ENCODE data around the gene SELENOV. TPM values are rescaled to one million over a fixed set of nuclear protein-coding genes. Genes with fewer than 3 reads are reported as not detected.

Gene SELENOV
- total and polyA plus RNA-seq, 4 donors, result not detected

DNA sequence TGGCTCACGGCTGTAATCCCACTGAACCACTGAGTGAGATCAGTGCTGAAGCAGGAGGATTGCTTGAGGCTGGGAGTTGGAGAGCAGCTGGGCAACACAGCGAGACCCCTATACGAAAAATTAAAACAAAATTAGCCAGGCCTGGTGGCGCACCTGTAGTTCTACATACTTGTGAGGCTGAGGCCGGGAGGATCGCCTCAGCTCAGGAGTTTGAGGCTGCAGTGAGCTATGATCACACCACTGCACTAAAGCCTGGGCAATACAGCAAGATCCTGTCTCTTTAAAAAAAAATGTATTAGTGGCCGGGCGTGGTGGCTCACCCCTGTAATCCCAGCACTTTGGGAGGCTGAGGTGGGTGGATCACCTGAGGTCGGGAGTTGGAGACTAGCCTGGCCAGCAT lies 6.3 kb upstream of the SELENOV start:
- no peak for DNase-seq
- no peaks in the 10 kb centered on the region for H3K4me1 ChIP-seq (ENCODE audit: control insufficient read depth in 1 of 2, insufficient read depth in 2 of 2, low read length in 2 of 2)
- no peak overlapping the region for H3K27ac ChIP-seq (ENCODE audit: low read depth in 1 of 2, low read length in 2 of 2)
- ATAC-seq (ENCODE audit: low FRiP score), result no peak
- H3K36me3 ChIP-seq (ENCODE audit: control insufficient read depth in 1 of 2, insufficient read depth in 2 of 2, low read length in 1 of 2), result no peaks in the 10 kb centered on the region
- peaks cover 0 to 4% of the 10 kb centered on the region in 2 donors for H3K27me3 ChIP-seq (ENCODE audit: control insufficient read depth in 1 of 2, insufficient read depth in 2 of 2, low read length in 1 of 2)
- intact Hi-C loops (cut with DNase I), result no loop called here
- no peaks in the 10 kb centered on the region for H3K9me3 ChIP-seq (ENCODE audit: control insufficient read depth, low read length)
- no peak overlapping the region for H3K4me3 ChIP-seq (ENCODE audit: low read length in 2 of 2)
- 85 to 90% methylated on average over 9 of the region's 9 CpGs for WGBS, 2 donors

DNA sequence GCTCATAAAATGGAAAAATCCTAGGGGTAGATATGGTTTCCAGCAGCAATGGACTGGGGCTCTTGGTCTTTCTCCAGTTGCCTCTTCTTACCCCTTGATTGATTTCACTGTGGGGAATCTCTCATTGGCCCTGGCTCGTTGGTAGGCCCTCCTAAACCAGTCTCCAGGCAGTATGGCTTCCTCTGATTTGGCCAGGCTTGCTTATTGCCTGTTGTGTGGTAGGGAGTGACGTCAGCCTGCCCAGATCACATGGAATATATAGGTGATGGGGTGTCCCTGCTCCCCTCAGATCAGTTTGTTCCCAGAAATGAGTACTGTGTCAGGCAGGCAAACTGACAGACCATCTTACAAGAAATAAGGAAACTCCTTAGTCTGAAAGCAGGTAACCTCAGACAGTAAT lies 5.7 kb upstream of the SELENOV start:
- 57 to 59% methylated on average over 2 of the region's 2 CpGs for WGBS, 2 donors
- peaks cover 0 to 4% of the 10 kb centered on the region in 2 donors for H3K27me3 ChIP-seq (ENCODE audit: control insufficient read depth in 1 of 2, insufficient read depth in 2 of 2, low read length in 1 of 2)
- H3K4me1 ChIP-seq (ENCODE audit: control insufficient read depth in 1 of 2, insufficient read depth in 2 of 2, low read length in 2 of 2), result no peaks in the 10 kb centered on the region
- no peaks in the 10 kb centered on the region for H3K9me3 ChIP-seq (ENCODE audit: control insufficient read depth, low read length)
- no peak for ATAC-seq (ENCODE audit: low FRiP score)
- no peak overlapping the region for H3K4me3 ChIP-seq (ENCODE audit: low read length in 2 of 2)
- H3K27ac ChIP-seq (ENCODE audit: low read depth in 1 of 2, low read length in 2 of 2), result no peak overlapping the region
- intact Hi-C loops (cut with DNase I), result no loop called here
- no peak for DNase-seq
- H3K36me3 ChIP-seq (ENCODE audit: control insufficient read depth in 1 of 2, insufficient read depth in 2 of 2, low read length in 1 of 2), result no peaks in the 10 kb centered on the region

DNA sequence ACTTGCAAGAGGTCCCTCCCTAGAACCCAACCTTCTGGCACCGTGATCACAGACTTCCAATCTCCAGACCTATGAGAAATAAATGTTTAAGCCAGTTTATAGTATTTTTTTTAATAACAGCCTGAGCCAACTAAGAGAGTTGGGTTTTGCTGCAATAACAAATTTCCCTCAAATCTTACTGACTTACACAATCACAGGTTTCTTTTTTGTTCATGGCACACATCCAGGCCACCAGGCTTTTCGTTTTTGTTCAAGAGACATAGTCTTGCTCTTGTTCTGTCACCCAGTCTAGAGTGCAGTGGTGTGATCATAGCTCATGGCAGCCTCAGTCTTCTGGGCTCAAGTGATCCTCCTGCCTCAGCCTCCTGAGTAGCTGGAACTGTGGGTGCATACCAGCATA lies 2.0 kb upstream of the SELENOV start:
- 38 to 42% methylated on average over 2 of the region's 2 CpGs for WGBS, 2 donors
- Histone ChIP-seq H3K27ac (ENCODE audit: low read depth in 1 of 2, low read length in 2 of 2) (no peak overlapping the region), H3K4me1 (ENCODE audit: control insufficient read depth in 1 of 2, insufficient read depth in 2 of 2, low read length in 2 of 2) (no peaks in the 10 kb centered on the region), H3K4me3 (ENCODE audit: low read length in 2 of 2) (no peak overlapping the region), H3K36me3 (ENCODE audit: control insufficient read depth in 1 of 2, insufficient read depth in 2 of 2, low read length in 1 of 2) (no peaks in the 10 kb centered on the region), H3K9me3 (ENCODE audit: control insufficient read depth, low read length) (no peaks in the 10 kb centered on the region), H3K27me3 (ENCODE audit: control insufficient read depth in 1 of 2, insufficient read depth in 2 of 2, low read length in 1 of 2) (no peaks in the 10 kb centered on the region)
- intact Hi-C loops (cut with DNase I), result no loop called here
- ATAC-seq (ENCODE audit: low FRiP score) (no peak), DNase-seq (peak in 1 of 2 donors; percentile 6)

DNA sequence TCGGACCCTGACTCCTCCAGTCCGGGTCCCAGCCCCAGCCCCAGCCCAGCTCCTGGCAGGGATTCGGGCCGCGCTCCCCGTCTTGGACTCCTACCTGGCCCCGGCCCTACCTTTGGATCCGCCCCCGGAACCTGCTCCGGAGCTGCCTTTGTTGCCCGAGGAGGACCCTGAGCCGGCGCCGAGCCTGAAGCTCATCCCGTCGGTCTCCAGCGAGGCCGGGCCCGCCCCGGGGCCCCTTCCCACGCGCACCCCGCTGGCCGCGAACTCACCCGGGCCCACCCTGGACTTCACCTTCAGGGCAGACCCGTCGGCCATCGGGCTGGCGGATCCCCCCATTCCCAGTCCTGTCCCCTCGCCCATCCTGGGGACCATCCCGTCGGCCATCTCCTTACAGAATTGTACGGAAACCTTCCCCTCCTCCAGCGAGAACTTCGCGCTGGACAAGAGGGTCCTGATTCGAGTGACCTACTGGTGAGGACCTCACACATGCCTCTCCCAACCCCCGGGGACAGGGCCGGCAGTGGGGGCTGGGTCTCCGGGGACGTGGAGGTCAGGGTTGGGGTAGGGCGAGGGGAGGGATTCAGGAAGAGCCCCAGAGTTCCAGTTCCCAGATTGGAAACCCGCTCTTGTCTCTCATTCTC lies 732 bp downstream of the SELENOV start:
- H3K9me3 ChIP-seq (ENCODE audit: control insufficient read depth, low read length), result no peaks in the 10 kb centered on the region
- no peaks in the 10 kb centered on the region for H3K4me1 ChIP-seq (ENCODE audit: control insufficient read depth in 1 of 2, insufficient read depth in 2 of 2, low read length in 2 of 2)
- no peaks in the 10 kb centered on the region for H3K27me3 ChIP-seq (ENCODE audit: control insufficient read depth in 1 of 2, insufficient read depth in 2 of 2, low read length in 1 of 2)
- DNase-seq, result no peak
- H3K36me3 ChIP-seq (ENCODE audit: control insufficient read depth in 1 of 2, insufficient read depth in 2 of 2, low read length in 1 of 2), result no peaks in the 10 kb centered on the region
- H3K4me3 ChIP-seq (ENCODE audit: low read length in 2 of 2), result no peak overlapping the region
- H3K27ac ChIP-seq (ENCODE audit: low read depth in 1 of 2, low read length in 2 of 2), result no peak overlapping the region
- intact Hi-C loops (cut with DNase I), result no loop called here
- no peak for ATAC-seq (ENCODE audit: low FRiP score)
- 1 to 2% methylated on average over 41 to 44 of the region's 44 CpGs for WGBS, 2 donors

DNA sequence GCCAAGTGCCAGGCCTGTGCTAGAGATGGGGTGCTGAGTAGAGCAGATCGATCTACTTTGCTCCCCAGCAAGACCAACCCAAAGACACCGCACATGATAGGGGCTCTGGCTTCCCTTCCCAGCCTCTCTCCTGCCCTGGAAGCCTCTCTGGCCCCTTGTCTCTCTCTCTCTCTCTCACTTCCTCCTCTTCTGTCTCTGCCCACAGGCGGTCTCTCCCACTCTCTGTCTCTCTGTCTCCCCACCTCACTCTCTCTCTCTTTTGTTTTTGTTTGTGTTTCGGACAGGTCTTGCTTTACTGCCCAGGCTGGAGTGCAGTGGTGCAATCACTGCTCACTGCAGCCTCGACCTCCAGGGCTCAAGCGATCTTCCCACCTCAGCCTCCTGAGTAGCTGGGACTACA lies 1.3 kb downstream of the SELENOV start:
- Histone ChIP-seq H3K4me1 (ENCODE audit: control insufficient read depth in 1 of 2, insufficient read depth in 2 of 2, low read length in 2 of 2) (no peaks in the 10 kb centered on the region), H3K27me3 (ENCODE audit: control insufficient read depth in 1 of 2, insufficient read depth in 2 of 2, low read length in 1 of 2) (no peaks in the 10 kb centered on the region), H3K9me3 (ENCODE audit: control insufficient read depth, low read length) (no peaks in the 10 kb centered on the region), H3K36me3 (ENCODE audit: control insufficient read depth in 1 of 2, insufficient read depth in 2 of 2, low read length in 1 of 2) (no peaks in the 10 kb centered on the region), H3K27ac (ENCODE audit: low read depth in 1 of 2, low read length in 2 of 2) (no peak overlapping the region), H3K4me3 (ENCODE audit: low read length in 2 of 2) (no peak overlapping the region)
- WGBS, 2 donors, result 36 to 39% methylated on average over 6 of the region's 6 CpGs
- ATAC-seq (ENCODE audit: low FRiP score) (no peak), DNase-seq (peak in 1 of 2 donors; percentile 12)
- intact Hi-C loops (cut with DNase I), result no loop called here

DNA sequence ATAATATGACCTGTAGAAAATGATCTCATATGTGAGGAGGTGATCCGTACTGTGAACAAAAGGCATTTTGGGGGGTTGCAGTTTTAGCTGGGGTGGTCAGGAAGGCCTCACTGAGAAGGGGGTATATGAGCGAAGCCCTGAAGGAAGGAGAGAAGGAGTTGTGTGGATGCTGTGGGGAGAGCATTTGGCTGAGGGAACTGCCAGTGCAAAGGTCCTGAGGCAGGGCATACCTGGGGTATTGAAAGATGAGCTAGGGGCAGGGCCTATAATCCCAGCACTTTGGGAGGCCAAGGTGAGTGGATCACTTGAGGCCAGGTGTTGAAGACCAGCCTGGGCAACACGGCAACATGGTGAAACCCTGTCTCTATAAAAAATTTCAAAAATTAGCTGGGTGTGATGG lies 2.5 kb downstream of the SELENOV start:
- no peaks in the 10 kb centered on the region for H3K27me3 ChIP-seq (ENCODE audit: control insufficient read depth in 1 of 2, insufficient read depth in 2 of 2, low read length in 1 of 2)
- intact Hi-C loops (cut with DNase I), result no loop called here
- H3K4me3 ChIP-seq (ENCODE audit: low read length in 2 of 2), result no peak overlapping the region
- no peak for ATAC-seq (ENCODE audit: low FRiP score)
- no peaks in the 10 kb centered on the region for H3K36me3 ChIP-seq (ENCODE audit: control insufficient read depth in 1 of 2, insufficient read depth in 2 of 2, low read length in 1 of 2)
- WGBS, 2 donors, result 75 to 80% methylated on average over 3 of the region's 3 CpGs
- DNase-seq, result peak in 1 of 2 donors; percentile 12
- no peaks in the 10 kb centered on the region for H3K9me3 ChIP-seq (ENCODE audit: control insufficient read depth, low read length)
- H3K27ac ChIP-seq (ENCODE audit: low read depth in 1 of 2, low read length in 2 of 2), result no peak overlapping the region
- H3K4me1 ChIP-seq (ENCODE audit: control insufficient read depth in 1 of 2, insufficient read depth in 2 of 2, low read length in 2 of 2), result no peaks in the 10 kb centered on the region

DNA sequence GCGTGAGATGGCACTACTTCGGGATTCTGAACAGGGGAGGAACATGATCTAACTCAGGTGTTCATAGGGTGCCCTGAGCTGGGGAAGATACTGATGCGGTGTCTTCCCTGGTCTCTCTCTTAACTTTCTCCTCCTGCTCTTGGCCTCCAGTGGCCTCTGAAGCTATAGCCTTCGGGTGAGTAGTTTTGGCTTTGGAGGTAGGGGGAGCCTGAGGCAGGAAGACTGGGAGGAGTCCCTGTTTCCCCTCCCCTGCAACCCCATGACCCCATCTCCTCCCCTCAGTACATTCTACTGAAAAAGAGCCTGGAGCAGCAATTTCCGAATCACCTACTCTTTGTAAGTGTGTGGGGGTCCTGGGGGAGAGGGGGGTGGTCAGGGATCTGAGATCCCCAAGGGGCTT lies 3.5 kb downstream of the SELENOV start:
- Histone ChIP-seq H3K4me3 (ENCODE audit: low read length in 2 of 2) (no peak overlapping the region), H3K27me3 (ENCODE audit: control insufficient read depth in 1 of 2, insufficient read depth in 2 of 2, low read length in 1 of 2) (no peaks in the 10 kb centered on the region), H3K9me3 (ENCODE audit: control insufficient read depth, low read length) (no peaks in the 10 kb centered on the region), H3K36me3 (ENCODE audit: control insufficient read depth in 1 of 2, insufficient read depth in 2 of 2, low read length in 1 of 2) (no peaks in the 10 kb centered on the region), H3K27ac (ENCODE audit: low read depth in 1 of 2, low read length in 2 of 2) (no peak overlapping the region), H3K4me1 (ENCODE audit: control insufficient read depth in 1 of 2, insufficient read depth in 2 of 2, low read length in 2 of 2) (no peaks in the 10 kb centered on the region)
- 61 to 66% methylated on average over 5 of the region's 5 CpGs for WGBS, 2 donors
- peak in 1 of 2 donors; percentile 2 for DNase-seq
- intact Hi-C loops (cut with DNase I), result no loop called here
- ATAC-seq (ENCODE audit: low FRiP score), result no peak

DNA sequence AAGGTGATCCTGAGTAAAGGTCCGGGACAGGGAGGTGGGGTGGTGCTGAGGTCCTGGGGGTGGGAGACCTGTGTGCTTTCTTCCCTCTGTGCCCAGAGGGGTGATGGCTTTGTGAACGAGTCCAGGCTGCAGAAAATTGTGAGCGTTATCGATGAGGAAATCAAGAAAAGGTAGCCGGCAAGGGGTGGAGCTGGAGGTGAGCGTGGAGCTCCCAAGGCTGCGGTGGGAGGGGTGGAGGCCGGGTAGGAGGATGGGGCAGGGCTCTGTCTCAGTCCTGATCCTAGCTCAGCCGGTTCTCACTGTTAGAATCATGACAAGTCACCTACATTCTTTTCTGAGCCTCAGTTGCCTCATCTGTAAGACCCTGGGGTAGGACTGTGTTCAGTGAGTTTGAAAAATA lies 4.0 kb downstream of the SELENOV start:
- no peaks in the 10 kb centered on the region for H3K36me3 ChIP-seq (ENCODE audit: control insufficient read depth in 1 of 2, insufficient read depth in 2 of 2, low read length in 1 of 2)
- H3K27ac ChIP-seq (ENCODE audit: low read depth in 1 of 2, low read length in 2 of 2), result no peak overlapping the region
- H3K27me3 ChIP-seq (ENCODE audit: control insufficient read depth in 1 of 2, insufficient read depth in 2 of 2, low read length in 1 of 2), result no peaks in the 10 kb centered on the region
- intact Hi-C loops (cut with DNase I), result no loop called here
- 72 to 76% methylated on average over 9 of the region's 9 CpGs for WGBS, 2 donors
- no peaks in the 10 kb centered on the region for H3K4me1 ChIP-seq (ENCODE audit: control insufficient read depth in 1 of 2, insufficient read depth in 2 of 2, low read length in 2 of 2)
- H3K9me3 ChIP-seq (ENCODE audit: control insufficient read depth, low read length), result no peaks in the 10 kb centered on the region
- H3K4me3 ChIP-seq (ENCODE audit: low read length in 2 of 2), result no peak overlapping the region
- DNase-seq, result peak in 1 of 2 donors; percentile 14
- no peak for ATAC-seq (ENCODE audit: low FRiP score)

DNA sequence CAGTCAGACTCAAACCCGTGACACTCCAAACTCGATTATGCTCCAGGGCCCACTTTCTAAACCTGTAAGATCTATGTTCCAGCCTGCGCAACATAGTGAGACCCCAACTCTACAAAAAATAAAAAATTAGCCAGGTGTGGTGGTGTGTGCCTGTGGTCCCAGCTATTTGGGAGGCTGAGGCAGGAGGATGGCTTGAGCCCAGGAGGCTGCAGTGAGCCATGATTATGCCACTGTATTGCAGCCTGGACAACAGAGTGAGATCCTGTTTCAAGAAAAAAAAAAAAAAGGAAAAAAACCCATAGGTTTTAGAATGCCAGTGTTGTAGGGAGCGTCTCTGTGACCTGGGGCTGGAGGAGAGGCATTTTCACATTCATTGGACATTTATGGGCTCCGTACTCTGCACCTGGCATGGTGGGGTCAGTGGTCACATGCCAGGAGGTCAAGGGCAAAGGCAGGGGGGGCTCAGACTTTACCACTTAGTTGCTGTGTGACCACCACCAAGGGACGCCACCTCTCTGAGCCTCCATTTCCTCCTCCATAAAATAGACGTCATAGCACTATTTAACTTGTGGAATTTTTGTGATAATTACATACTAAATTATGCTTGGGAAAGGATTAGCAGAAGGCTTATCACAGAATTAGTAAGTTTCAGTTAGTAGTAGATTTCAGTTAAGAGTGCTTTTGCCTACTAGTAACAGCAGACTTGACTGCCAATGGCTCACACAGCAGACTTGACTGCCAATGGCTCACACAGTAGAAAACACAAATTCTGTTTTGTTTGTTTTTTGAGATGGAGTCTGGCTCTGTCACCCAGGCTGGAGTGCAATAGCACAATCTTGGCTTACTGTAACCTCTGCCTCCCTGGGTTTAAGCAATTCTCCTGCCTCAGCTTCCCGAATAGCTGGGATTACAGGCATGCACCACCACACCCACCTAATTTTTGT lies 5.9 kb downstream of the SELENOV start:
- DNase-seq (peak in 1 of 2 donors; percentile 33), ATAC-seq (ENCODE audit: low FRiP score) (no peak)
- Histone ChIP-seq H3K4me1 (ENCODE audit: control insufficient read depth in 1 of 2, insufficient read depth in 2 of 2, low read length in 2 of 2) (no peaks in the 10 kb centered on the region), H3K4me3 (ENCODE audit: low read length in 2 of 2) (no peak overlapping the region), H3K36me3 (ENCODE audit: control insufficient read depth in 1 of 2, insufficient read depth in 2 of 2, low read length in 1 of 2) (no peaks in the 10 kb centered on the region), H3K27ac (ENCODE audit: low read depth in 1 of 2, low read length in 2 of 2) (no peak overlapping the region), H3K27me3 (ENCODE audit: control insufficient read depth in 1 of 2, insufficient read depth in 2 of 2, low read length in 1 of 2) (no peaks in the 10 kb centered on the region), H3K9me3 (ENCODE audit: control insufficient read depth, low read length) (no peaks in the 10 kb centered on the region)
- WGBS, 2 donors, result 80 to 86% methylated on average over 8 of the region's 8 CpGs
- intact Hi-C loops (cut with DNase I), result no loop called here
